Measurements from ENCODE around the gene PSMB3. TPM values are rescaled to one million over a fixed set of nuclear protein-coding genes. Genes with fewer than 3 reads are reported as not detected.

The PSMB3 gene
- polyA plus RNA-seq, 1 of the 3 experiments (the other 2 are of a cell fraction): 533 TPM

DNA sequence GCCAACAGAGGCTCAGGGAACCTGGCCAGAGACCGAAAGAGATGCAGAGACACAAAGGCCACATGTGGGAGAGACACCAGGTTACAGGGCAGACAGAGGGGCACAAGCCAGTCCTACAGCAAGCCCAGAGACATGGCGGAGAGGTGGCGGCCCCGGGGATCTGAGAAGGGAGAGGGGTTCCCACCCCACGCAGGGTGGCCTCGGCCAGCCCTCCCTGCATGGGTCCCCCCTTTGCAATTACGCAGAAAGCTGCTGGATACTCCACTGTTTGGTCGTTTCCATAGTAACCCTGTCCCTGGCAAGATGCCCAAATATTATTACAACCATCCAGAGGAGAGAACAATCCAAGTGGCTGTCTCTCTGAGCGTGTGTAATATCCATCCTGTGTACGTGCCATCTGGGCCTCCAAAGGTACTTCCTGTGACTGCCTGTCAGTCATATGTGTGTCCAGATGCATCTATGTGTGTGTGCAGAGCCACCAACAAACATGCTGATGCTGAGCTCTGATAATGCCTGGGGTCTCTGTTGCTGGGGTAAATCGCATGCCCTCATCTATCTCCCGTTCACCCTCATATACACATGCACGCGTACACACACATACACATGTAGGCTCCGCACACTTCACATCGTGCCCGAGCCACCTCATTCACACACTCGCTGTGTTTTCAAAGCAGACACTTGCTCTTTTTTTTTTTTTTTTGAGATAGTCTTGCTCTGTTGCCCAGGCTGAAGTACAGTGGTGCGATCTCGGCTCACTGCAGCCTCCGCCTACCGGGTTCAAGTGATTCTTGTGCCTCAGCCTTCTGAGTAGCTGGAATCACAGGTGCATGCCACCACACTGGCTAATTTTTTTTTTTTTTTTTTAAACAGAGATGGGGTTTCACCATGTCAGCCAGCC, 9.9 kb upstream of the PSMB3 start:
- Histone ChIP-seq H3K27me3 (ENCODE audit: insufficient read depth) (no peaks in the 10 kb centered on the region), H3K4me3 (ENCODE audit: low read depth in 2 of 2, low read length in 1 of 2) (peak overlapping the region in 1 of 2 experiments; percentile 13; a peak in 1 of 4 replicates), H4K20me1 (ENCODE audit: insufficient read depth) (peaks cover 84% of the 10 kb centered on the region), H3K27ac (ENCODE audit: low read depth in 2 of 2, low read length in 1 of 2) (peak overlapping the region; percentile 83 to 95), H3K9me3 (no peaks in the 10 kb centered on the region), H3K36me3 (replicated peaks in 1 of 2; ENCODE audit: control insufficient read depth in 1 of 2, insufficient read depth in 2 of 2, low read length in 1 of 2) (peaks cover 4 to 23% of the 10 kb centered on the region in 2 experiments), H3K9me2 (no peaks in the 10 kb centered on the region), H3K4me2 (peak overlapping the region; percentile 41; the same call in 1 of the 2 replicates), H3K9ac (peak overlapping the region; percentile 39), H3K4me1 (ENCODE audit: control insufficient read depth in 1 of 2, insufficient read depth in 2 of 2, low read depth in 1 of 2, low read length in 1 of 2) (peaks cover 9 to 64% of the 10 kb centered on the region in 2 experiments; a peak in 2 of 4 replicates), H2AFZ (ENCODE audit: low read depth) (no peak overlapping the region), H3F3A (replicated peaks; ENCODE audit: insufficient read depth) (peaks cover 13% of the 10 kb centered on the region), H3K79me2 (ENCODE audit: insufficient read depth) (peaks cover 85% of the 10 kb centered on the region)
- peak; percentile 84 for DNase-seq
- TF ChIP-seq, protein P1, sequence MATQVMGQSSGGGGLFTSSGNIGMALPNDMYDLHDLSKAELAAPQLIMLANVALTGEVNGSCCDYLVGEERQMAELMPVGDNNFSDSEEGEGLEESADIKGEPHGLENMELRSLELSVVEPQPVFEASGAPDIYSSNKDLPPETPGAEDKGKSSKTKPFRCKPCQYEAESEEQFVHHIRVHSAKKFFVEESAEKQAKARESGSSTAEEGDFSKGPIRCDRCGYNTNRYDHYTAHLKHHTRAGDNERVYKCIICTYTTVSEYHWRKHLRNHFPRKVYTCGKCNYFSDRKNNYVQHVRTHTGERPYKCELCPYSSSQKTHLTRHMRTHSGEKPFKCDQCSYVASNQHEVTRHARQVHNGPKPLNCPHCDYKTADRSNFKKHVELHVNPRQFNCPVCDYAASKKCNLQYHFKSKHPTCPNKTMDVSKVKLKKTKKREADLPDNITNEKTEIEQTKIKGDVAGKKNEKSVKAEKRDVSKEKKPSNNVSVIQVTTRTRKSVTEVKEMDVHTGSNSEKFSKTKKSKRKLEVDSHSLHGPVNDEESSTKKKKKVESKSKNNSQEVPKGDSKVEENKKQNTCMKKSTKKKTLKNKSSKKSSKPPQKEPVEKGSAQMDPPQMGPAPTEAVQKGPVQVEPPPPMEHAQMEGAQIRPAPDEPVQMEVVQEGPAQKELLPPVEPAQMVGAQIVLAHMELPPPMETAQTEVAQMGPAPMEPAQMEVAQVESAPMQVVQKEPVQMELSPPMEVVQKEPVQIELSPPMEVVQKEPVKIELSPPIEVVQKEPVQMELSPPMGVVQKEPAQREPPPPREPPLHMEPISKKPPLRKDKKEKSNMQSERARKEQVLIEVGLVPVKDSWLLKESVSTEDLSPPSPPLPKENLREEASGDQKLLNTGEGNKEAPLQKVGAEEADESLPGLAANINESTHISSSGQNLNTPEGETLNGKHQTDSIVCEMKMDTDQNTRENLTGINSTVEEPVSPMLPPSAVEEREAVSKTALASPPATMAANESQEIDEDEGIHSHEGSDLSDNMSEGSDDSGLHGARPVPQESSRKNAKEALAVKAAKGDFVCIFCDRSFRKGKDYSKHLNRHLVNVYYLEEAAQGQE (IDR thresholded peaks at IDR 0.05; ENCODE audit: low read depth, low read length): no peak
- TF ChIP-seq SIN3A (IDR thresholded peaks at IDR 0.05; ENCODE audit: borderline replicate concordance, low read depth, low read length): no peak
- TF ChIP-seq RAD21 (IDR thresholded peaks at IDR 0.05; ENCODE audit: low read length): peak; percentile 1; the same call in 1 of the 2 replicates
- peak; percentile 62; the same call in 1 of the 2 replicates for TF ChIP-seq NFIC (IDR thresholded peaks at IDR 0.05; ENCODE audit: borderline replicate concordance)
- peak; percentile 95 for TF ChIP-seq MXI1 (IDR thresholded peaks at IDR 0.05; ENCODE audit: low read depth, low read length)
- peak; percentile 21; the same call in 1 of the 2 replicates for TF ChIP-seq POLR2AphosphoS5 (IDR thresholded peaks at IDR 0.05; ENCODE audit: low read depth, low read length)
- TF ChIP-seq TEAD4 (IDR thresholded peaks at IDR 0.05; ENCODE audit: borderline replicate concordance, insufficient read depth): no peak
- peak; percentile 68; the same call in 1 of the 2 replicates for TF ChIP-seq RCOR1 (IDR thresholded peaks at IDR 0.05; ENCODE audit: low read length)
- 0 out of 2 replicates have a peak, but pooled peaks have one; percentile 40 for TF ChIP-seq RFX5 (IDR thresholded peaks at IDR 0.05; ENCODE audit: low read length)
- no peak for TF ChIP-seq RXRA (IDR thresholded peaks at IDR 0.05; ENCODE audit: borderline replicate concordance, low read depth)
- TF ChIP-seq, protein P2, sequence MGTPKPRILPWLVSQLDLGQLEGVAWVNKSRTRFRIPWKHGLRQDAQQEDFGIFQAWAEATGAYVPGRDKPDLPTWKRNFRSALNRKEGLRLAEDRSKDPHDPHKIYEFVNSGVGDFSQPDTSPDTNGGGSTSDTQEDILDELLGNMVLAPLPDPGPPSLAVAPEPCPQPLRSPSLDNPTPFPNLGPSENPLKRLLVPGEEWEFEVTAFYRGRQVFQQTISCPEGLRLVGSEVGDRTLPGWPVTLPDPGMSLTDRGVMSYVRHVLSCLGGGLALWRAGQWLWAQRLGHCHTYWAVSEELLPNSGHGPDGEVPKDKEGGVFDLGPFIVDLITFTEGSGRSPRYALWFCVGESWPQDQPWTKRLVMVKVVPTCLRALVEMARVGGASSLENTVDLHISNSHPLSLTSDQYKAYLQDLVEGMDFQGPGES (IDR thresholded peaks at IDR 0.05; ENCODE audit: low read depth, low read length): no peak
- TF ChIP-seq CHD2 (IDR thresholded peaks at IDR 0.05; ENCODE audit: low read length, partially characterized antibody): peak; percentile 74
- TF ChIP-seq, protein P3, sequence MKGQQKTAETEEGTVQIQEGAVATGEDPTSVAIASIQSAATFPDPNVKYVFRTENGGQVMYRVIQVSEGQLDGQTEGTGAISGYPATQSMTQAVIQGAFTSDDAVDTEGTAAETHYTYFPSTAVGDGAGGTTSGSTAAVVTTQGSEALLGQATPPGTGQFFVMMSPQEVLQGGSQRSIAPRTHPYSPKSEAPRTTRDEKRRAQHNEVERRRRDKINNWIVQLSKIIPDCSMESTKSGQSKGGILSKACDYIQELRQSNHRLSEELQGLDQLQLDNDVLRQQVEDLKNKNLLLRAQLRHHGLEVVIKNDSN (IDR thresholded peaks at IDR 0.05; ENCODE audit: borderline replicate concordance, low read depth): no peak
- TF ChIP-seq TCF12 (IDR thresholded peaks at IDR 0.05): peak; percentile 47; the same call in 1 of the 2 replicates
- no peak for TF ChIP-seq ELF1 (IDR thresholded peaks at IDR 0.05)
- TF ChIP-seq FOXJ3 (CRISPR knock-in tag; IDR thresholded peaks at IDR 0.05): peak; percentile 89
- peak; percentile 85 for TF ChIP-seq PBX3 (IDR thresholded peaks at IDR 0.05)
- peak in 1 of 2 experiments; percentile 68; a peak in 1 of 4 replicates for TF ChIP-seq EP300 (IDR thresholded peaks at IDR 0.05; ENCODE audit: borderline replicate concordance in 1 of 2, low read depth in 1 of 2, low read length in 1 of 2)
- TF ChIP-seq CTCF (IDR thresholded peaks at IDR 0.05): no peak
- peak; percentile 96 for TF ChIP-seq GATA2 (CRISPR knock-in tag; IDR thresholded peaks at IDR 0.05)
- CTCF ChIA-PET: interaction anchor here (0.6 to 7.4 kb wide), 5 partner anchors 9 to 411 kb away, joined by 3 to 88 read pairs (median 9); partner anchors contain the start of gene CISD3
- POLR2A ChIA-PET: interaction anchor here (0.6 to 1.7 kb wide), 5 partner anchors 9 to 181 kb away, joined by 3 to 12 read pairs (median 3); partner anchors contain the start of gene PSMB3
- 46% methylated on average over 16 of the region's 22 CpGs for WGBS (ENCODE audit: low lambda C conversion rate)

Measured in SK-N-SH (cell line).